H1 (cell line): Measurements from ENCODE around the gene ZBTB49. TPM values are rescaled to one million over a fixed set of nuclear protein-coding genes. Genes with fewer than 3 reads are reported as not detected.

Source experiments
- CTCF ChIA-PET: fragments of 300-600 bp; sonication (Branson Sonifier 250); formaldehyde crosslinking; loops from one replicate; lab custom pipeline; 2021; ENCODE audit not compliant: partially characterized antibody; lab: Charles Lee
- POLR2A ChIA-PET: fragments of 300-600 bp; sonication (Branson Sonifier 250); formaldehyde crosslinking; loops from one replicate; lab custom pipeline; 2021; ENCODE audit warnings: inconsistent platforms; ENCODE audit not compliant: partially characterized antibody; lab: Charles Lee
- DNase-seq, 2 experiments: peaks; one replicate each; pipeline versions ENCODE4 v3.0.0 to v3.0.0-alpha.2; 2010 to 2022; ENCODE audit warnings: low spot score in 2 of 2, low read depth in 1 of 2, mixed read lengths in 1 of 2
- FAIRE-seq: peaks from 2 replicates; lab custom pipeline; 2011; peaks lifted over from hg19 to GRCh38; lab: Jason Lieb, UNC
- H2AFZ ChIP-seq: 2 replicates; pipeline ENCODE4 v1.8.1; 2012; ENCODE audit warnings: low read length, inconsistent platforms
- H2AK5ac ChIP-seq: 2 replicates; pipeline ENCODE4 v1.6.1; 2013; ENCODE audit warnings: low read depth, low read length
- H2BK120ac ChIP-seq: replicated peaks from 2 replicates; pipeline ENCODE3; 2013; ENCODE audit warnings: low read depth, low read length, inconsistent platforms
- H2BK12ac ChIP-seq: 2 replicates; pipeline ENCODE4 v1.6.1; 2013; ENCODE audit warnings: low read depth, low read length
- H2BK15ac ChIP-seq: 2 replicates; pipeline ENCODE4 v1.6.1; 2013; ENCODE audit warnings: low read length
- H2BK20ac ChIP-seq: 2 replicates; pipeline ENCODE4 v1.6.1; 2013; ENCODE audit warnings: low read length
- H2BK5ac ChIP-seq: 2 replicates; pipeline ENCODE4 v1.6.1; 2013; ENCODE audit warnings: low read depth, low read length
- H3K14ac ChIP-seq: 2 replicates; pipeline ENCODE4 v1.6.1; 2013; ENCODE audit warnings: inconsistent platforms; ENCODE audit not compliant: insufficient read length
- H3K18ac ChIP-seq: 2 replicates; pipeline ENCODE4 v1.6.1; 2013; ENCODE audit warnings: low read length; ENCODE audit errors: extremely low read depth
- H3K23ac ChIP-seq: 2 replicates; pipeline ENCODE4 v1.6.1; 2013; ENCODE audit warnings: inconsistent platforms; ENCODE audit not compliant: insufficient read length
- H3K23me2 ChIP-seq: 2 replicates; pipeline ENCODE4 v1.6.1; 2013; ENCODE audit warnings: low read depth, low read length
- H3K27ac ChIP-seq: 2 replicates; pipeline ENCODE4 v1.6.1; 2011; ENCODE audit warnings: low read depth, low read length, inconsistent platforms
- H3K27me3 ChIP-seq, 4 experiments: replicated peaks in 1 of 4; 1 replicate in 1 of 4; 2 replicates in 3 of 4; pipeline versions ENCODE4 v1.6.1 to v1.8.1; 2011 to 2013; ENCODE audit warnings: low read length in 3 of 4, mild to moderate bottlenecking in 3 of 4, inconsistent platforms in 2 of 4, mixed read lengths in 2 of 4, moderate library complexity in 1 of 4; ENCODE audit not compliant: control insufficient read depth in 3 of 4, insufficient read depth in 3 of 4; ENCODE audit errors: extremely low read depth in 1 of 4
- H3K36me3 ChIP-seq, 4 experiments: 2 replicates each; pipeline versions ENCODE4 v1.6.1 to v1.8.1; 2011 to 2013; ENCODE audit warnings: mild to moderate bottlenecking in 4 of 4, low read length in 3 of 4, moderate library complexity in 2 of 4, control low read depth in 1 of 4, inconsistent platforms in 1 of 4; ENCODE audit not compliant: insufficient read depth in 4 of 4, control insufficient read depth in 2 of 4
- H3K4ac ChIP-seq: replicated peaks from 2 replicates; pipeline ENCODE3; 2013; ENCODE audit warnings: low read length, low read depth, mixed read lengths, inconsistent platforms; ENCODE audit not compliant: insufficient read length
- H3K4me1 ChIP-seq, 4 experiments: replicated peaks in 1 of 4; 1 replicate in 1 of 4; 2 replicates in 3 of 4; pipeline versions ENCODE4 v1.6.1 to v1.8.1; 2011 to 2013; ENCODE audit warnings: low read length in 3 of 4, inconsistent platforms in 2 of 4, mixed read lengths in 1 of 4; ENCODE audit not compliant: insufficient read depth in 4 of 4, control insufficient read depth in 3 of 4
- H3K4me2 ChIP-seq, 2 experiments: 2 replicates each; pipeline versions ENCODE4 v1.6.1 to v1.8.1; 2011 to 2013; ENCODE audit warnings: low read depth in 2 of 2, low read length in 2 of 2, control low read depth in 1 of 2, inconsistent platforms in 1 of 2, mild to moderate bottlenecking in 1 of 2; ENCODE audit not compliant: insufficient read depth in 1 of 2
- H3K4me3 ChIP-seq, 4 experiments: fragments of 200-600, 300-600 bp in 1 of 4; sonication (generic), shearing (Covaris generic), sonication (Bioruptor Twin) in 1 of 4; 2 replicates each; pipeline versions ENCODE4 v1.5.1 to v1.8.1; 2011 to 2016; ENCODE audit warnings: low read length in 4 of 4, low read depth in 3 of 4, control low read depth in 2 of 4, inconsistent platforms in 2 of 4, mild to moderate bottlenecking in 2 of 4, mixed read lengths in 1 of 4, moderate library complexity in 1 of 4; ENCODE audit not compliant: insufficient read depth in 2 of 4; ENCODE audit errors: extremely low read depth in 1 of 4
- H3K56ac ChIP-seq: replicated peaks from 2 replicates; pipeline ENCODE3; 2013; ENCODE audit warnings: low read depth, mild to moderate bottlenecking, mixed read lengths, low read length, inconsistent platforms; ENCODE audit not compliant: insufficient read length
- H3K79me1 ChIP-seq: 2 replicates; pipeline ENCODE4 v1.6.1; 2013; ENCODE audit warnings: low read depth, low read length, control low read depth
- H3K79me2 ChIP-seq, 2 experiments: 2 replicates each; pipeline versions ENCODE4 v1.6.1 to v1.8.1; 2012 to 2013; ENCODE audit warnings: low read length in 2 of 2, mild to moderate bottlenecking in 2 of 2, inconsistent platforms in 1 of 2; ENCODE audit not compliant: insufficient read depth in 2 of 2, control insufficient read depth in 1 of 2
- H3K9ac ChIP-seq, 4 experiments: replicated peaks in 1 of 4; 1 replicate in 1 of 4; 2 replicates in 3 of 4; pipeline versions ENCODE4 v1.6.1 to v1.8.1; 2011 to 2013; ENCODE audit warnings: low read depth in 3 of 4, low read length in 3 of 4, control low read depth in 2 of 4, mild to moderate bottlenecking in 2 of 4, moderate library complexity in 2 of 4, inconsistent platforms in 1 of 4; ENCODE audit errors: extremely low read depth in 1 of 4
- H3K9me3 ChIP-seq, 2 experiments: 2 replicates each; pipeline versions ENCODE4 v1.6.1 to v1.8.1; 2012 to 2013; ENCODE audit warnings: mild to moderate bottlenecking in 2 of 2, moderate library complexity in 2 of 2, control low read depth in 1 of 2, inconsistent platforms in 1 of 2, low read depth in 1 of 2, low read length in 1 of 2, mixed read lengths in 1 of 2; ENCODE audit not compliant: insufficient read depth in 2 of 2
- H4K20me1 ChIP-seq, 2 experiments: replicated peaks in 1 of 2; 2 replicates each; pipeline versions ENCODE3 to v1.8.1; 2011 to 2013; ENCODE audit warnings: inconsistent platforms in 2 of 2, low read length in 2 of 2, mild to moderate bottlenecking in 1 of 2; ENCODE audit not compliant: insufficient read depth in 2 of 2, control insufficient read depth in 1 of 2
- H4K5ac ChIP-seq: 2 replicates; pipeline ENCODE4 v1.6.1; 2013; ENCODE audit warnings: low read length, low read depth, mixed read lengths, inconsistent platforms; ENCODE audit not compliant: insufficient read length
- H4K8ac ChIP-seq: 2 replicates; pipeline ENCODE4 v1.8.0; 2013; ENCODE audit warnings: mild to moderate bottlenecking, moderate library complexity, low read length, inconsistent platforms; ENCODE audit not compliant: insufficient read depth; ENCODE audit errors: extremely low read depth
- H4K91ac ChIP-seq: replicated peaks from 2 replicates; pipeline ENCODE3; 2013; ENCODE audit warnings: low read length, mixed read lengths, inconsistent platforms; ENCODE audit not compliant: insufficient read length
- BACH1 ChIP-seq: IDR thresholded peaks from 2 replicates; pipeline ENCODE4 v1.6.1; 2012; ENCODE audit warnings: low read length, improper control_type of control experiment
- CBX5 ChIP-seq: fragments of 300-800, 300-1000 bp; sonication (generic); IDR thresholded peaks from 2 replicates; pipeline ENCODE4 v1.7.1; 2016; ENCODE audit warnings: antibody characterized with exemption, low read length, low read depth
- JUN ChIP-seq: IDR thresholded peaks from 2 replicates; pipeline ENCODE4 v1.6.1; 2011; ENCODE audit warnings: low read depth, mild to moderate bottlenecking, improper control_type of control experiment, low read length
- JUND ChIP-seq: IDR thresholded peaks from 2 replicates; pipeline ENCODE4 v1.6.1; 2011; ENCODE audit warnings: mild to moderate bottlenecking, improper control_type of control experiment, low read length
- MAFK ChIP-seq: IDR thresholded peaks from 2 replicates; pipeline ENCODE4 v1.6.1; 2012; ENCODE audit warnings: low read depth, mild to moderate bottlenecking, improper control_type of control experiment, low read length
- SIN3A ChIP-seq, 2 experiments: IDR thresholded peaks in 1 of 2; conservative IDR thresholded peaks in 1 of 2; 2 replicates each; pipeline ENCODE4 v1.6.1; 2011 to 2012; ENCODE audit warnings: low read length in 2 of 2, improper control_type of control experiment in 1 of 2, low read depth in 1 of 2, mild to moderate bottlenecking in 1 of 2
- SIRT6 ChIP-seq: IDR thresholded peaks from one replicate; pipeline ENCODE4 v1.7.1; 2012; ENCODE audit warnings: low read length, inconsistent platforms
- SP1 ChIP-seq: IDR thresholded peaks from 2 replicates; pipeline ENCODE4 v1.6.1; 2011; ENCODE audit warnings: low read depth, low read length
- SP4 ChIP-seq: IDR thresholded peaks from 2 replicates; pipeline ENCODE4 v1.6.1; 2012; ENCODE audit warnings: low read length, inconsistent platforms
- SRF ChIP-seq: IDR thresholded peaks from 2 replicates; pipeline ENCODE4 v1.6.1; 2011; ENCODE audit warnings: mild to moderate bottlenecking, low read depth, low read length, moderate library complexity
- TAF1 ChIP-seq: IDR thresholded peaks from 2 replicates; pipeline ENCODE4 v1.6.1; 2011; ENCODE audit warnings: mild to moderate bottlenecking, low read depth, low read length
- TEAD4 ChIP-seq: IDR thresholded peaks from 2 replicates; pipeline ENCODE4 v1.6.1; 2012; ENCODE audit warnings: low read depth, low read length, inconsistent platforms, mixed read lengths
- WGBS, 2 experiments: shearing (Covaris generic) in 1 of 2; methylation state at CpG; one replicate each; pipeline versions ENCODE4 v1.1.6 to v1.1.7; 2013 to 2015; ENCODE audit warnings: low lambda C conversion rate in 2 of 2, mixed read lengths in 2 of 2, inconsistent platforms in 1 of 2, low coverage in 1 of 2, missing lambda C conversion rate in 1 of 2; ENCODE audit not compliant: insufficient replicate concordance in 2 of 2, insufficient coverage in 1 of 2, insufficient read length in 1 of 2; ENCODE audit errors: extremely low coverage in 1 of 2, missing lambda C conversion rate in 1 of 2; 5-methylcytosine and 5-hydroxymethylcytosine counted together
- polyA plus RNA-seq, 7 experiments: library from polyadenylated mRNA; depleted of rRNA in 3 of 7; stranded (reverse) in 5 of 7; unstranded in 2 of 7; fragments of >200 nt in 5 of 7; fragments of 200-250 nt in 2 of 7; gene quantifications; 1 replicate in 5 of 7; 2 replicates in 1 of 7; 4 replicates in 1 of 7; pipeline versions ENCODE4 v1.2.1 to v1.2.3, GENCODE V29; 2011 to 2013; ENCODE audit warnings: missing spikeins in 2 of 7, mixed read lengths in 2 of 7
- total RNA-seq: library from RNA; stranded (reverse); fragmentation: NEBNext Ultra II Directional; extraction: Animal tissue kit (Norgen Biotek cat#: 25700); gene quantifications from 2 replicates; pipeline ENCODE4 v1.2.1, GENCODE V29; 2021
- TF ChIP-seq, protein P1 (sequence below): IDR thresholded peaks from 2 replicates; pipeline ENCODE4 v1.6.1; 2011; ENCODE audit warnings: low read depth, mild to moderate bottlenecking, low read length; ENCODE audit not compliant: insufficient read depth
- TF ChIP-seq, protein P2 (sequence below): IDR thresholded peaks from 2 replicates; pipeline ENCODE4 v1.6.1; 2011; ENCODE audit warnings: low read length, improper control_type of control experiment

Gene ZBTB49
- total and polyA plus RNA-seq, 2 of the 8 experiments (the other 6 are each of a cell fraction or from before 2014, with no cell fraction given), result 4.2 to 6.8 TPM

DNA sequence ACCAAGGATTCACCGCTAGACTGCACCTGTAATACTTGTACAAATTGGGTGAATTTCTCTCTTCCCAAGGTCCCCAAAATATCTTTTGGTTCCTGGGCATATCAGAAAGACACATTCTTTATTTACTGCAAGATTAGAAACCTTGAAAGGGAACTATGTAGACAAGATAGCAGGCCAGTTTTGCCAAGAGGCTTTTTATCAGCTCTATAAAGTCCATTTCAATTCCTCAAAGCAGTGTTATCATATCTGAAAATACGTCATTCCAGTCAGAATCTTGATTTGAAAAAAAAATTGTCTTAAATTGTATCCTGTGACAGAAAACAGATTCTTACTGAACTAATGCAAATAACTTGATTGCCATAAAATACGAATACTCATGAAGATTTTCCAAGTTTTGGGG is 59.8 kb downstream of the ZBTB49 start:
- no peaks in the 10 kb centered on the region for H3K27me3 ChIP-seq
- no peak overlapping the region for H2BK20ac ChIP-seq
- DNase-seq, result no peak
- no peak overlapping the region for H2BK15ac ChIP-seq
- H3K36me3 ChIP-seq, result no peaks in the 10 kb centered on the region
- no peak overlapping the region for H4K91ac ChIP-seq
- ChIA-PET POLR2A (no interaction called here), CTCF (interaction anchor here (1.2 to 1.5 kb wide), 3 partner anchors 9 to 22 kb away, joined by 3 to 5 read pairs (median 3); no protein-coding TSS in a partner anchor)
- H4K5ac ChIP-seq, result no peak overlapping the region
- H3K9me3 ChIP-seq, result no peaks in the 10 kb centered on the region
- H3K4ac ChIP-seq, result no peak overlapping the region
- no peak overlapping the region for H3K4me2 ChIP-seq
- no peak overlapping the region for H3K27ac ChIP-seq
- no peak overlapping the region for H2BK12ac ChIP-seq
- no peak overlapping the region for H2AK5ac ChIP-seq
- no peak overlapping the region for H3K18ac ChIP-seq
- H2BK5ac ChIP-seq, result no peak overlapping the region
- no peaks in the 10 kb centered on the region for H4K20me1 ChIP-seq
- H3K23ac ChIP-seq, result no peak overlapping the region
- H3K4me1 ChIP-seq, result no peaks in the 10 kb centered on the region
- no peak overlapping the region for H3K56ac ChIP-seq
- H4K8ac ChIP-seq, result no peak overlapping the region
- no peaks in the 10 kb centered on the region for H3K23me2 ChIP-seq
- H3K14ac ChIP-seq, result no peak overlapping the region
- H3K4me3 ChIP-seq, result no peak overlapping the region
- H2AFZ ChIP-seq, result no peak overlapping the region
- no peak for FAIRE-seq
- TF ChIP-seq SIRT6 (no peak), CBX5 (no peak), SIN3A (conservative IDR thresholded peaks at IDR 0.05 in 1 of 2, IDR thresholded peaks at IDR 0.05 in 1 of 2; ENCODE audit: low read depth in 1 of 2, low read length in 2 of 2) (no peak), TEAD4 (no peak), SP4 (no peak), TAF1 (no peak), SP1 (no peak), MAFK (no peak), JUN (no peak), JUND (no peak), BACH1 (no peak), SRF (no peak)
- TF ChIP-seq, protein P1, sequence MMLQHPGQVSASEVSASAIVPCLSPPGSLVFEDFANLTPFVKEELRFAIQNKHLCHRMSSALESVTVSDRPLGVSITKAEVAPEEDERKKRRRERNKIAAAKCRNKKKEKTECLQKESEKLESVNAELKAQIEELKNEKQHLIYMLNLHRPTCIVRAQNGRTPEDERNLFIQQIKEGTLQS, result no peak
- TF ChIP-seq, protein P2, sequence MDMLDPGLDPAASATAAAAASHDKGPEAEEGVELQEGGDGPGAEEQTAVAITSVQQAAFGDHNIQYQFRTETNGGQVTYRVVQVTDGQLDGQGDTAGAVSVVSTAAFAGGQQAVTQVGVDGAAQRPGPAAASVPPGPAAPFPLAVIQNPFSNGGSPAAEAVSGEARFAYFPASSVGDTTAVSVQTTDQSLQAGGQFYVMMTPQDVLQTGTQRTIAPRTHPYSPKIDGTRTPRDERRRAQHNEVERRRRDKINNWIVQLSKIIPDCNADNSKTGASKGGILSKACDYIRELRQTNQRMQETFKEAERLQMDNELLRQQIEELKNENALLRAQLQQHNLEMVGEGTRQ, result no peak
- no peaks in the 10 kb centered on the region for H3K79me1 ChIP-seq
- H2BK120ac ChIP-seq, result no peak overlapping the region
- no peak overlapping the region for H3K9ac ChIP-seq
- no peaks in the 10 kb centered on the region for H3K79me2 ChIP-seq
- WGBS, 2 experiments, result 86% methylated on average over 3 of the region's 3 CpGs; no CpG with 5 or more reads in 1 of the 2 experiments
